Measurements from ENCODE around the gene GDE1.

GRCh38 chr16:19525385-19525723, 3.5 kb upstream of the GDE1 start:
- no peak for TF ChIP-seq CTCF (IDR thresholded peaks at IDR 0.05; ENCODE audit: borderline replicate concordance, extremely low read depth, low read length, poor library complexity, severe bottlenecking)
- TF ChIP-seq EZH2 (IDR thresholded peaks at IDR 0.05; ENCODE audit: borderline replicate concordance, low read depth, low read length, severe bottlenecking): no peak

Measured in DND-41 (cell line).